Measurements from ENCODE around the gene DAB2IP.

GRCh38 chr9:121830441-121831140, 179.2 kb downstream of the DAB2IP start:
- TF ChIP-seq CTCF (IDR thresholded peaks at IDR 0.05) (no peak), POLR2A (IDR thresholded peaks at IDR 0.05) (no peak)
